GM19025 (cell line): ENCODE data around the gene GRM7.
"Not testable (repeated sequence)": the region's sequence is repeated elsewhere in the genome, so short reads cannot be mapped to it uniquely, and the experiment has no call there.

ENCODE experiments used
- ATAC-seq: cut with Tn5 transposase; IDR thresholded peaks from one replicate; pipeline ENCODE4 v1.9.1; 2021; ENCODE audit warnings: mild to moderate bottlenecking, low read depth, moderate library complexity; ENCODE audit not compliant: unreplicated experiment

Gene GRM7

GRCh38 chr3:6860954-6861624 lies at the start of gene GRM7:
Gene GRM7 (plus strand): TSS chr3:6861115.
- ATAC-seq, result no peak

- no peak for ATAC-seq
Observed at GRCh38 chr3:6821411-6821810, 39.5 kb upstream of the GRM7 start.

- no peak for ATAC-seq
Observed at GRCh38 chr3:6825524-6825923, 35.4 kb upstream of the GRM7 start.

GRCh38 chr3:6827453-6827852 lies 33.5 kb upstream of the GRM7 start:
- no peak for ATAC-seq

- no peak for ATAC-seq
Observed at GRCh38 chr3:6844723-6845122, 16.2 kb upstream of the GRM7 start.

GRCh38 chr3:6854184-6854583 lies 6.7 kb upstream of the GRM7 start:
- no peak for ATAC-seq

GRCh38 chr3:6857510-6857909 lies 3.4 kb upstream of the GRM7 start:
- no peak for ATAC-seq

GRCh38 chr3:6860149-6860953 lies 564 bp upstream of the GRM7 start:
- no peak for ATAC-seq

GRCh38 chr3:6861625-6862000 lies 698 bp downstream of the GRM7 start:
- no peak for ATAC-seq

GRCh38 chr3:6862041-6862879 lies 1.3 kb downstream of the GRM7 start:
- no peak for ATAC-seq

GRCh38 chr3:6862880-6863195 lies 1.9 kb downstream of the GRM7 start:
- ATAC-seq, result no peak

- ATAC-seq, result no peak
Observed at GRCh38 chr3:6867269-6867668, 6.4 kb downstream of the GRM7 start.

- no peak for ATAC-seq
Observed at GRCh38 chr3:6878731-6879130, 17.8 kb downstream of the GRM7 start.

- no peak for ATAC-seq
Observed at GRCh38 chr3:6912240-6912639, 51.3 kb downstream of the GRM7 start.

- no peak for ATAC-seq
Observed at GRCh38 chr3:6915898-6916297, 55.0 kb downstream of the GRM7 start.

GRCh38 chr3:6921066-6921465 lies 60.2 kb downstream of the GRM7 start:
- ATAC-seq, result no peak

GRCh38 chr3:6921876-6922275 lies 61.0 kb downstream of the GRM7 start:
- no peak for ATAC-seq

- no peak for ATAC-seq
Observed at GRCh38 chr3:6928064-6928463, 67.1 kb downstream of the GRM7 start.

- ATAC-seq, result no peak
Observed at GRCh38 chr3:6929918-6930317, 69.0 kb downstream of the GRM7 start.

- not testable (repeated sequence) for ATAC-seq
Observed at GRCh38 chr3:6935418-6935817, 74.5 kb downstream of the GRM7 start.

- no peak for ATAC-seq
Observed at GRCh38 chr3:6935970-6936369, 75.1 kb downstream of the GRM7 start.
